Measurements from ENCODE around the gene ZMYND11. TPM values are rescaled to one million over a fixed set of nuclear protein-coding genes. Genes with fewer than 3 reads are reported as not detected.

The ZMYND11 gene
- total and polyA plus RNA-seq, 4 donors, result 109 to 143 (median 119) TPM

DNA sequence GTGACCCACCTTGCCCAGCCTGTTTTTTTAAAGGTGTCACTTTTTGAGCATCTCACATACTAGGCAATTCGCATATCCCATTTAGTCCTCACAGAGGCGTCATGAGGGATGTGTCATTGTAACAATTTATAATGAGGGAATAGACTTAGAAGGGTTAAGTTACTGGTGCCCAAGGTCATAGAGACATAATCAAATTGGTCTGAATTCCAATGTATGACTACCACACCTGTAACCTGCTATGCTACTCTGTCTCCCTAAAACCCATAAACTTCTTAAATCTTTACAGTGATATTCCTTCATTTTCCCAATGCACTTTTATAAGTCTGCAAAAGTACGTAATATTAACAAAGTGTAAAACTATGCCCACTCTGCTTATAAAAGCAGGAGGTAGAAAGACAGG is 7.1 kb downstream of the ZMYND11 start:
- Histone ChIP-seq H3K36me3 (ENCODE audit: control insufficient read depth, insufficient read depth, low read length) (no peaks in the 10 kb centered on the region), H3K4me1 (ENCODE audit: control insufficient read depth, insufficient read depth, low read length) (no peaks in the 10 kb centered on the region), H3K4me3 (ENCODE audit: low read depth, low read length) (no peak overlapping the region), H3K27me3 (ENCODE audit: control insufficient read depth, insufficient read depth, low read length) (no peaks in the 10 kb centered on the region), H3K27ac (ENCODE audit: low read depth, low read length) (no peak overlapping the region), H3K9me3 (ENCODE audit: control insufficient read depth, insufficient read depth, low read length) (no peaks in the 10 kb centered on the region)
- no CpG with 5 or more reads among the region's 3 CpGs for WGBS (ENCODE audit: insufficient coverage)
- no peak for DNase-seq (ENCODE audit: low read depth in 4 of 6, low spot score in 6 of 6)

DNA sequence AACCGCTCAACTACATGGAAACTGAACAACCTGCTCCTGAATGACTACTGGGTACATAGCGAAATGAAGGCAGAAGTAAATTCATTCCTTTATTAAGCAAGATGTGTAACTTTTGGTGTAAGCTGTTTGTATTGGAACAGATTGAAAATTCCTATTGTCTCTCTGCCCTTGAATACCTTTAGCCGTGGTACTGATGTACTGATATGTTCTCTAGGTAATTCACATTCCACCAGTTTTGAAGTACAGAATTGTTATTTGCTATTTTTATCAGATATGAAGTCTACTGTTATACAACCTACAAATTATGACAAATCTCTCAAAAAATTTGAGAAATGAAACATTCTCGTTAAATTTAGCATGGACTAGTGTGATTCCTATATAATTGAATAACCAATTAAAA is 17.7 kb downstream of the ZMYND11 start:
- no peaks in the 10 kb centered on the region for H3K36me3 ChIP-seq (ENCODE audit: control insufficient read depth, insufficient read depth, low read length)
- no peaks in the 10 kb centered on the region for H3K4me1 ChIP-seq (ENCODE audit: control insufficient read depth, insufficient read depth, low read length)
- no peak overlapping the region for H3K27ac ChIP-seq (ENCODE audit: low read depth, low read length)
- DNase-seq (ENCODE audit: low read depth in 4 of 6, low spot score in 6 of 6), result no peak
- no peak overlapping the region for H3K4me3 ChIP-seq (ENCODE audit: low read depth, low read length)
- H3K9me3 ChIP-seq (ENCODE audit: control insufficient read depth, insufficient read depth, low read length), result no peaks in the 10 kb centered on the region
- H3K27me3 ChIP-seq (ENCODE audit: control insufficient read depth, insufficient read depth, low read length), result no peaks in the 10 kb centered on the region
- WGBS (ENCODE audit: insufficient coverage), result 100% methylated on average over 1 of the region's 4 CpGs

DNA sequence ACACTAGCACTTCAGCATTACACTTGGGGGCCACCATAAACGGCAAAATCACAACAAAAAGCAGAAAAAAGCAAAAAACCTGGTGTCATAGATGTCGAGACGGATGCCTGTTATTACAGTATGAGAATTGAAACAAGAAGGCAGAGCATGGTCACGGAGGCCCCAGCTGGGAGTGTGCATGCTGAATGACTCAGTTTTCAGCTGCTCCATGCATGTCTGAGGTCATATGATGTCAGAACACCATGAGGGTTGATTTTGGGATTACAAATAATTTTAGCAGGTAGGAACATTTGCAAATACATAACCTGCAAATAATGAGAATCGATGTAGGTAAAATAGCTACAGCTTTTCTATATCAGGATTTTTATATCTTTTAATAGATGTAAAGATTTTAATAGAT is 19.1 kb downstream of the ZMYND11 start:
- no peaks in the 10 kb centered on the region for H3K27me3 ChIP-seq (ENCODE audit: control insufficient read depth, insufficient read depth, low read length)
- no peak overlapping the region for H3K27ac ChIP-seq (ENCODE audit: low read depth, low read length)
- H3K4me3 ChIP-seq (ENCODE audit: low read depth, low read length), result no peak overlapping the region
- WGBS (ENCODE audit: insufficient coverage), result 96% methylated on average over 3 of the region's 5 CpGs
- no peaks in the 10 kb centered on the region for H3K4me1 ChIP-seq (ENCODE audit: control insufficient read depth, insufficient read depth, low read length)
- H3K36me3 ChIP-seq (ENCODE audit: control insufficient read depth, insufficient read depth, low read length), result no peaks in the 10 kb centered on the region
- H3K9me3 ChIP-seq (ENCODE audit: control insufficient read depth, insufficient read depth, low read length), result no peaks in the 10 kb centered on the region
- no peak for DNase-seq (ENCODE audit: low read depth in 4 of 6, low spot score in 6 of 6)

DNA sequence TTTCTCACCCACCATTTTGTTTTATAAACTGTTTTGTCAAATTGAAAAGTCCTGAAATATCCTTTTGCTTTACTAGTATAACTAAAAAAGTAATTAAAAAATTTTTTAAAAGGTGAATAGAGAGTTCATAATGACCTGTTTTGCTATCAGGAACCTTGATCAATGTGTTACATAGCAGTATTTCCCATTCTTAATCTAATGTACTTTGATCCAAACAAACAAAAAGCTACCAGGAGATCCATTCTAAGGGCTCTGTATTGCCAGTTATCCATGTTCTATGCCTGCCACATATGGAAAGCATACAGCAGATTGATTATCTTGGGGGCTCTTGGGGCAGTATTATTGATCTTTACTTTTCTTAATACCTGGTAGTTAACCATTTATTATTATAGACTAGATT is 32.1 kb downstream of the ZMYND11 start:
- Histone ChIP-seq H3K4me3 (ENCODE audit: low read depth, low read length) (no peak overlapping the region), H3K4me1 (ENCODE audit: control insufficient read depth, insufficient read depth, low read length) (no peaks in the 10 kb centered on the region), H3K27me3 (ENCODE audit: control insufficient read depth, insufficient read depth, low read length) (no peaks in the 10 kb centered on the region), H3K36me3 (ENCODE audit: control insufficient read depth, insufficient read depth, low read length) (no peaks in the 10 kb centered on the region), H3K27ac (ENCODE audit: low read depth, low read length) (no peak overlapping the region), H3K9me3 (ENCODE audit: control insufficient read depth, insufficient read depth, low read length) (peaks cover 3% of the 10 kb centered on the region)
- no peak for DNase-seq (ENCODE audit: low read depth in 4 of 6, low spot score in 6 of 6)

DNA sequence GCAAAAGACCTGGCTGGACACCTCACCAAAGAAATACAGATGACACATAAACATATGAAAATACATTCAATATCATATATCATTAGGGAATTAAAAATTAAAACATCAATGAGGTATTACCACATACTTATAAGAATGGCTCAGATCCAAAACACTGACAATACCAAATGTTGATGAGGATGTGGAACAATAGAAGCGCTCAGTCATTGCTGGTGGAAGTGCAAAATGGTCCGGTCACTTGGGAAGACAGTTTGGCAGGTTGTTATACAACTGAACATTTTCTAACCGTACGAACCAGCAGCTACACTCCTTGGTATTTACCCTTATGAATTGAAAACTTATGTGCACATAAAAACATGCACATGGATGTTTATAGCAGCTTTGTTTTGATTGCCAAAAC is 38.5 kb downstream of the ZMYND11 start:
- WGBS (ENCODE audit: insufficient coverage), result no CpG with 5 or more reads among the region's 4 CpGs
- no peaks in the 10 kb centered on the region for H3K27me3 ChIP-seq (ENCODE audit: control insufficient read depth, insufficient read depth, low read length)
- no peaks in the 10 kb centered on the region for H3K4me1 ChIP-seq (ENCODE audit: control insufficient read depth, insufficient read depth, low read length)
- DNase-seq (ENCODE audit: low read depth in 4 of 6, low spot score in 6 of 6), result no peak
- H3K4me3 ChIP-seq (ENCODE audit: low read depth, low read length), result no peak overlapping the region
- no peak overlapping the region for H3K27ac ChIP-seq (ENCODE audit: low read depth, low read length)
- H3K9me3 ChIP-seq (ENCODE audit: control insufficient read depth, insufficient read depth, low read length), result no peaks in the 10 kb centered on the region
- no peaks in the 10 kb centered on the region for H3K36me3 ChIP-seq (ENCODE audit: control insufficient read depth, insufficient read depth, low read length)

DNA sequence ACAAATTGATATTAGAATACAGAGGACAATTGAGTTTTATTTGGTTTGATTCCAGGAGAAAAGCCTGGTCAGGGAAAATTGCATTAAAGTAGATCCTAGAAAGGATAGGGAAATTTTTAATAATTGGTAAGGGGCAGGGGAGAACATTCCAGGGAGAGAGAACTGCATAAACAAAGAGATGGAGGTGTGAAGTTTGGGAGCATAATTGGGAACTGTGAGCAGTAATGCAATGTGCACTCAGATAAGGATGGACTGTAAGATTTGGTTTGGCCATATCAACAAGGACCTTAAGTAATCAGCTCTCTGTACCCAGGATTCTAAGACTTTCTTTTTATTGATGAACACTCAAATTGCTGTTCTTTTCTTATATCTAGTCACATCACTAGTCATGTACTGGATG is 41.4 kb downstream of the ZMYND11 start:
- Histone ChIP-seq H3K27ac (ENCODE audit: low read depth, low read length) (no peak overlapping the region), H3K9me3 (ENCODE audit: control insufficient read depth, insufficient read depth, low read length) (no peaks in the 10 kb centered on the region), H3K4me1 (ENCODE audit: control insufficient read depth, insufficient read depth, low read length) (no peaks in the 10 kb centered on the region), H3K4me3 (ENCODE audit: low read depth, low read length) (no peak overlapping the region), H3K27me3 (ENCODE audit: control insufficient read depth, insufficient read depth, low read length) (no peaks in the 10 kb centered on the region), H3K36me3 (ENCODE audit: control insufficient read depth, insufficient read depth, low read length) (peaks cover 7% of the 10 kb centered on the region)
- DNase-seq (ENCODE audit: low read depth in 4 of 6, low spot score in 6 of 6), result no peak

DNA sequence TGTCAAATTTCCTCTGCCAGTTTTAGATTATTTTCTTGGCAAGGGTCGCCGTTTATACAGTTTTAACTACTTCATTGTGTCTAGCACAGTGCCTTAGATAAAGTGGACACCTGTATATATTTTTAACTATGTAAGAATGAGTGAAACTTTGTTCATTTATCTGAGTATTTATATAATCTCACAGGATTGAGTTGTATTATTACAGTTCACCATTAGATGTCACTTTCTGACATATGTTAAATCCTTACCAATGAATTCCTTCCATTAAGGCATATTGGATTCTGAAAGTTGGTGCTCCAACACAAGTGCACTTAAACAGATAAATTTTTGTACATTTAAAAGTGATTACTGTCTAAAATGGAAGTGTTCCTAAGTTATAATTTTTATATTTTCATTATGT is 43.0 kb downstream of the ZMYND11 start:
- Histone ChIP-seq H3K27me3 (ENCODE audit: control insufficient read depth, insufficient read depth, low read length) (no peaks in the 10 kb centered on the region), H3K4me3 (ENCODE audit: low read depth, low read length) (no peak overlapping the region), H3K36me3 (ENCODE audit: control insufficient read depth, insufficient read depth, low read length) (peaks cover 7% of the 10 kb centered on the region), H3K27ac (ENCODE audit: low read depth, low read length) (no peak overlapping the region), H3K9me3 (ENCODE audit: control insufficient read depth, insufficient read depth, low read length) (no peaks in the 10 kb centered on the region), H3K4me1 (ENCODE audit: control insufficient read depth, insufficient read depth, low read length) (no peaks in the 10 kb centered on the region)
- DNase-seq (ENCODE audit: low read depth in 4 of 6, low spot score in 6 of 6), result peak in 3 of 6 donors; percentile 2 to 72 (median 51)
- WGBS (ENCODE audit: insufficient coverage), result no CpG with 5 or more reads among the region's 2 CpGs

DNA sequence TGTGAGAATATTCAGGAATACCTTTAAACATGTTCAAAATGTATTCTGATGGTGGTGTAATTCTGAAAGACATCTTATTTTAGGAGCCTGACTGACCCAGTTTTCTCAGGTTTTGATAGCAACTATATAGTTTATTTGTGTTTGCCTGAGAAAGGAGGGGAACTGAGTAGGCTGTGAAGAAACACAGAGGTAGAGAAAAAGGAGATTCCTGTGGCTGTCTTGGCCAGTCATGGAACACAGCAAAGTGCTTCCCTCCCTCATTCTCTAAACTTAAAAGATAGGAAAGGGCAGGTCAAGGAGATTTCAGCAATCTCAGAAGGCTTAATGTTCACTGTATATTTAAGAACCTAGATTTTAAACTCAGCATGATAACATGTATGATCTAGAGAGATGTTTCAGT is 43.5 kb downstream of the ZMYND11 start:
- no peaks in the 10 kb centered on the region for H3K9me3 ChIP-seq (ENCODE audit: control insufficient read depth, insufficient read depth, low read length)
- no peak for DNase-seq (ENCODE audit: low read depth in 4 of 6, low spot score in 6 of 6)
- H3K4me1 ChIP-seq (ENCODE audit: control insufficient read depth, insufficient read depth, low read length), result no peaks in the 10 kb centered on the region
- no peak overlapping the region for H3K27ac ChIP-seq (ENCODE audit: low read depth, low read length)
- peaks cover 7% of the 10 kb centered on the region for H3K36me3 ChIP-seq (ENCODE audit: control insufficient read depth, insufficient read depth, low read length)
- no peaks in the 10 kb centered on the region for H3K27me3 ChIP-seq (ENCODE audit: control insufficient read depth, insufficient read depth, low read length)
- no peak overlapping the region for H3K4me3 ChIP-seq (ENCODE audit: low read depth, low read length)

DNA sequence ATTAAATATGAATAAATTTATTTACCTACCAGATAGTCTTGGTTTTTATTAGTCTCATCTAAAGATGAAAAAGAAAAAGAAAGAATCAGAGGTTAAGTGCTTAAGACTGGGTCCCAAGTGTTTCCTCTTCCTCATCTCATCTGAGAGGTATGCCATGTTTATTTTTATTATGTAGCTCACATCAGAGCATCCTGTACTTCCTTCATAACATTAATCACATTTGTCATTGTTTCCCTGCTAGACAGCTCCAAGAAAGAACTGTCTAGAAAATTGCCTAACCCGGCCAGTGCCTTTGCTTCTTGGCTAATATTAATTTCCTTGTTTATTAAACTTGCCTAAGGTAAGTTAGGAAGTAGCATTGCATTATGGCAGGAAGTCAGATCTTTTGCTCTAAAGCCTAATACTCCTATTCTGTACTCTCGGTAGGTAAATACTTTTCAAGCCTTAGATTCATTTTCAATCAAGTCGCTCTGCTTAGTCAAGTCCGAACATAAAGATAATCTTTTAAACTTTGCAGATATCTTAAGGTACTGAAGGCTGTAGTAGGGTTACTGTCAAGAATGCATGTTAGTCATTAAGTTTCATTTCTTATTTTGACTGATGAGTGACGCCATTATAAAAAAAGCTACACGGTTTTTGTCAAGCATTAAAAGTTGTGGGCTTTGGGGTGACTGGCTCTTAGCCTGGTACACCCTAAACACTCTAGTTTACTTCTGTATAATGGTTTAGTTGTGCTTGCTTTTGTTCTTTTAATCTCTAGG is 47.4 kb downstream of the ZMYND11 start:
- no peak overlapping the region for H3K27ac ChIP-seq (ENCODE audit: low read depth, low read length)
- H3K4me3 ChIP-seq (ENCODE audit: low read depth, low read length), result no peak overlapping the region
- peaks cover 11% of the 10 kb centered on the region for H3K36me3 ChIP-seq (ENCODE audit: control insufficient read depth, insufficient read depth, low read length)
- no peaks in the 10 kb centered on the region for H3K9me3 ChIP-seq (ENCODE audit: control insufficient read depth, insufficient read depth, low read length)
- no peak for DNase-seq (ENCODE audit: low read depth in 4 of 6, low spot score in 6 of 6)
- H3K4me1 ChIP-seq (ENCODE audit: control insufficient read depth, insufficient read depth, low read length), result no peaks in the 10 kb centered on the region
- no CpG with 5 or more reads among the region's 6 CpGs for WGBS (ENCODE audit: insufficient coverage)
- H3K27me3 ChIP-seq (ENCODE audit: control insufficient read depth, insufficient read depth, low read length), result no peaks in the 10 kb centered on the region

DNA sequence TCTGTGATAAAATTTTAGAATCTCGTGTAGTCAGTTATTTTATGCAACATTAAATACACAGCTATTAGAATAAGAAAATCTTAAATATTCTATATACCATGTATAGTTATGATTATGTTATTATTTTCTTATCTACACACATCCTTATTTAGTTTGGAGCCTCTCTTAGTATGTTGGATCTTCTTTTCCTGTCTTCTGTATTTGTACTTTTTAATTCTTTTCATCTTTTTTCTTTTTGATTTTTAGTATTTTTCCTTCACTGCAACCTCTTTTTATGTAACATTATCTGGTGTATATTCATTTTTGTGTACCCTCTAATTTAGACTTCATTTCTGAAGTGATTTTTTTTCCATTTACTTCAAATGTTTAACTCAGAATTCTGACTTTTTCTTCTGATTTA is 48.9 kb downstream of the ZMYND11 start:
- Histone ChIP-seq H3K9me3 (ENCODE audit: control insufficient read depth, insufficient read depth, low read length) (no peaks in the 10 kb centered on the region), H3K27me3 (ENCODE audit: control insufficient read depth, insufficient read depth, low read length) (no peaks in the 10 kb centered on the region), H3K4me3 (ENCODE audit: low read depth, low read length) (no peak overlapping the region), H3K4me1 (ENCODE audit: control insufficient read depth, insufficient read depth, low read length) (no peaks in the 10 kb centered on the region), H3K36me3 (ENCODE audit: control insufficient read depth, insufficient read depth, low read length) (peaks cover 11% of the 10 kb centered on the region), H3K27ac (ENCODE audit: low read depth, low read length) (no peak overlapping the region)
- no peak for DNase-seq (ENCODE audit: low read depth in 4 of 6, low spot score in 6 of 6)
- WGBS (ENCODE audit: insufficient coverage), result no CpG with 5 or more reads among the region's 1 CpG
